ENCODE data around the gene KRT12. TPM values are rescaled to one million over a fixed set of nuclear protein-coding genes. Genes with fewer than 3 reads are reported as not detected.
"Not testable (repeated sequence)": the region's sequence is repeated elsewhere in the genome, so short reads cannot be mapped to it uniquely, and the experiment has no call there.

KRT12 gene
- total RNA-seq, 1 experiment from 2014 or later: 0.33 TPM

DNA sequence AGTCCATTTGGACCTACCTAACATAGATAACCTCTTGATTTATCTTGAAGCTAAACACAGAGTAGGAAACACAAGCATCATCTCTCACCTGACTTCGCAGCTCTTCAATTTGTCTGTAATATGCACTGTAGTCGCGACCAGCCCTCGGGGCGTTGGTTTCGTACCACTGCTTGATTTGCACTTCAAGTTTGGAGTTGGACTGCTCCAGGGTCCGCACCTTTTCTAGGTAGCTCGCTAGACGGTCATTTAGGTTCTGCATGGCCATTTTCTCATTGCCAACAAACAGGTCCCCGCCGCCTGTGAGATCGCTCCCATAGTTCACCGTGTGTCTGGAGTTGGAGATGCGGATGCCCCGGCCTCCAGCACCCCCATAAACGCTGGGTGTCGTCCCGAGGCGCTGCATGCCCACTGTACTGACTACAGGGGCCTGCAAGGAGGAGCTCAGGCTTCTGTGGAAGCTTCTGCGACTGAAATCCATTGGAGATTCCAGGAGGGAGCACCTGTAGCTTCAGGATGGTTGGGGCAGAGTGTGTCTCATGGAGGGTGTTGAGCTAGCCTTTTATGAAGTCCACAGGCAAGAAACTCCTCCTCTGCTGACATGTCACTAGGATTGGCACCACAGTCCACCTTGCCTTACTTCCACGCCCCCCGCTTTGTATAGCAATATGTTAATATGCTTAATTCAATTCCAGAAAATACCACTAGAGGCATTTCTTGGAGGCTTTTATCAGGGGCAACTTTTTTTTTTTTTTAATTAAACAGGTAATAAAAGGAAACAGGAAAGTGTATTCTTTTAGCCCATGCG, 17.9 kb upstream of the KRT12 start, which contains the start of gene KRT20:
Gene KRT20, minus strand, starts transcription at position 535 of the 805 bp plus-strand sequence. Its CDS starts 57 bp downstream, at position 478.
- peak; percentile 96 for DNase-seq (ENCODE audit: low spot score)

DNA sequence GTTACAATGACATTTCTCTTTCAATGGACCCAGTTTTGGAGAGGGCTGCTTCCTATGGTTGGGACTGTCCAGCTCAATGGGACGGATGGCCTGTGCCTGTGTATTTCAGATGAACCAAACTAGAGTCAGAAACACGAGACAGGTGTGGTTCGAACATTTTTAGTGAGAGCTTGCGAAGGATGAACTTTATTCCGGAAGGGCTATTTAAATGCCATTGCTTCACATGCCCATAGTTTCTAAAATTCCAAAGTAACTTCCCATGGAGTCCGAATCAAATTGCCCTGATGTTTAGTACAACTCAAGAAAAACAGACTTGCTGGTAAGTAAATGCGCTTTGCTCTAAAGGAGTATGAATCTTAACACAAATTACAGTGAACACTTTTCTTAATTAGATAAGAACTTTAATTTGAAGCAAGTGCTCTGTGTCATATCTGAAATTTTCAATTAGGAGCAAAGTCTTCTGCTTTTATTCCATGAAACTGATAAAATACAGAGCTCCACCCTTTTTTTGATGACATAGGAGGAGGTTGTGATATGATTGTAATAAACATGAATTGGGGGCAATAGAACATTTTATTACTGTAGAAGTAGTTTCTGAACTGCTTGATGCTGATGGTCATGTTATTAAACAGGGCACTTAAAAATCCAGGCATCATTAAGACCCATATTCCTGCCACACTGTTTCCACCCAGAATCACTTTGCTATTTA, 16.8 kb upstream of the KRT12 start:
- DNase-seq (ENCODE audit: low spot score): no peak

DNA sequence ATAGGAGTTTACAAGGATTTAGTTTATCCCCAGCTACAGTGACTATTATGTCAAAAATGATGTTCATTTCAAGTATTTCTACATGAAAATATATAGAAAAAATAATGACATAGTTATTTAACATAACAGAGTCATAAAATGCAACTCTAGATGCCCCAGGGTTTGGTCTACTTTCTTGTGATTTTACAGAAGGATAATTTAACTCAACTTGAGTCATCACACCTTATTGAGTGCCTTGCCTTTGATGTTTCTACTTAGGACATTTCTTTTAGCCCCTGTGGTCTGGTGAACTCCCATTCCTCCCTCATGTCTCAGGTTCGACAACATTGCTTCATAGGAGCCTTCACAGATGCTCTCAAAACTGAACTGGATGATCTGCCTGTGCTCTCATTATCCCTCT, 16.0 kb upstream of the KRT12 start:
- no peak for DNase-seq (ENCODE audit: low spot score)

DNA sequence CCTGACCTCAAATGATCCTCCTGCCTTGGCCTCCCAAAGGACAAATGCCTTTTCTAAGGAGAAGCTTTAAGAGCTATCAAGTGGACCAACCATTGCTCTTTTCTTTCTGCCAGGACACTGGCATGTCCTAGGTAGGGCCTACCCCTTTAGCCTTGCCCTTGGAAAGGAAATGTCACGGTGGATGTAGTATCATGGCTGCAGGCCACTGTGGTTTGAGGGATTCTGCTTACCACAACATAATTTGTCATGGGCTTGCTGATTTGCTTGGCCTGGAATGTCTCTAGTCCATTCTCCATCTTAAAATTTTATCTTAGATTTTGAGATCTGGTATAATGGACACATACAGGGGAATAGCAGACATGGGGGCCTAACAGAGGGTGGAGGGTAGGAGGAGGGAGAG, 12.0 kb upstream of the KRT12 start:
- no peak for DNase-seq (ENCODE audit: low spot score)

DNA sequence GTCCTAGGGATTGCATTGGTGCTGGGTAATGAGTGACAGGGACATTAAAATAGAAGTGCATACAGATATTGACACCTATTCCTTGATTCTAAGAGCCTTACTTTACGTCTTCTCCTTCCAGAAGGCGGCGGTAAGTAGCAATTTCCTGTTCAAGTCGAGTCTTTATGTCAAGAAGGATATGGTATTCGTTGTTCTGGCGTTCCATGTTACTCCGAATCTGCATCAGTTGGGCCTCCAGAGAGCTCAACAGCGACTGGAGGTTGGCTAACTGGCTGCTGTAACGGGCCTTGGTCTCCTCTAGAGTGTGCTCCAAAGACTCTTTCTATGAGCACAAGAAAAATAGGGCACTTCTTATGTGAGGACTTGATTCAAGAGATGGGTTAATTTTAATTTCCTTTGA, 11.0 kb upstream of the KRT12 start:
- DNase-seq (ENCODE audit: low spot score): no peak

DNA sequence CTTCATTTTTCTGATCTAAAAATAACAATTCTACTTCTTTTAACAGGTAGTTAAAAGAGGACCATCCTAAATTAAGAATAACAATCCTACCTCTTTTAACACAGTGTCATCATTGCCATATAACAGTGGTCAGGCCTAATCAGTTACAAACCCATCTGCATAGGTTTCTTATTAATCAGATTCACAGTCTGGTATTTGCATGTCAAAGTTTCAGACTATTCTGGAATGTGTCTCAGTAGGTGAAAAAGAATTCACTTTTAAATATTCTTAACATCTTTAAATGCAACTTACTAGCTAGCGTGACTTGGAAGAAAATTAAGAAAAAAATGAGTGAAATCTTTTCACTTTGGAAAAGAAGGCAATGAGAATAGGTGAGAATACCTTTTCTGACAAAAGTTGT, 6.8 kb upstream of the KRT12 start:
- DNase-seq (ENCODE audit: low spot score): no peak

DNA sequence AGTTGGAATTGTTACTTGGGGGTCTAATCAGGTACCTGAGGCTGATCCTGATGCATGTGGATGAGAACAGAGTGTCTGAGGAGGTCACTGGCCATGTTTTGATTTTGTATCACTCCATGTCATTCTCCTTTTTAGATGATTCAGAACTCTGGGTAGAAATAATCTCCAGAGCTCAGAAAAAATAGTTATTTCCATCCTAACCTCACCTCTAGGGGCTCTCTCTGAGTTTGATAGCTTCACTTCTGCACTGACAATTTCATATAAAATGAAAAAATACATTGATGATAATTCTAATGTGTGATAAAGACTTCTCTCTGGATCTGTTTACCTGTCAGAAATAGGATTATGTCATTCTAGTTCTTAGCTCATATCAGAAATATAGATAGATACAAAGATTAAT, 6.2 kb upstream of the KRT12 start:
- no peak for DNase-seq (ENCODE audit: low spot score)

DNA sequence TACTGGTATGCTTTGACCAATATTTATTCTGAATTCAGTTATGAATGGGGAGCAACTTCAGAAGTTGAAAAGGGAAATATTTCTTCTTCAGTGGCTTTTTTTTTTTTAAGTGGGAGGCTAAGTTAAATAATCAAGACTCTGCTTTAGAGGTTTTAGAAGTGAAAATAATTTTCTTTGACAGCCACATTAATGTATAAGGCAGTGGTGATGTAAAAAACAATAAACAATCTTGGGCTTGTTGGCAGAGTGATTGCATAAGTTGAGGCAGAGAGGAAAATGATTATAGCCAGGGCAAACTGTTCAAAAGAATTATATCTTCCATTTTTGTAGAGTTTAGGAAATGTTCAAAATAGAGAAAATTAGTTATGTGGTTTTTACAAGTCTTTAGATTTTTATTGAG, 5.4 kb upstream of the KRT12 start:
- no peak for DNase-seq (ENCODE audit: low spot score)

DNA sequence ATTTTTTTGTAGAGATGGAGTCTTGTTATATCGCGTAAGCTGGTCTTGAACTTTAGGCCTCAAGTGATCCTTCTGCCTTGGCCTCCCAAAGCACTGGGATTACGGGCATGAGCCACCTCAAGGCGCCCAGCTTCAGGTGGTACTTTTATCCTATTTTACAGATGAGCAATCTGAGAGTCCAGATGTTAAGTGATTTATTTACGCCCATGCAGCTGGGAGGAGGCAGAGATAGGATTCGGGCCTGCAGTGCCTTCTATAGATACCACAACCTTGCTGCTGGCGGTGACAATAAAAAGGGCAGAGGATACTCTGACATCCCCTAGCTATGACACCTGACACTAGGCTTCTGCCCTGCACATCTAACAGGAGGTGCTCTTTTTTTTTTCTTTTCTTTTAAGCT, 4.3 kb upstream of the KRT12 start:
- no peak for DNase-seq (ENCODE audit: low spot score)

DNA sequence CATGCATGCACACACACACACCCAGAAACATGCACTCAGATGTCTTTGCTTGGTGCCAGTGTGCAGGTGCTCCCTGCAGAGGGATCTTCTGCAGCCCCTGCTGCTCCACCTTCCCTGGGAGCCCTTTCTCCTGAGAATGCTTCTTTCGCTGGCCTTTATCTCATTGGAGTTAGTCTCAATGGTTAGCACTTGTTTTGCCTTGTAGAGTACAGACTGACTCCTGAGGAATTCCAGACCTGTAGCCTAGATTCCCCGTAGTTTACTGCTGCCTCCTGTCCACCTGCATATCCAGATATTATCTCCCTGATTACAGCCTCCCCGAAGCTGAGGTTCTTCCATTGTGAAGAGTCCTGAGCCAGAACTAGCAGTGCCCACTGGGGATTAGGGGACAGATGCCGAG, 3.1 kb upstream of the KRT12 start:
- DNase-seq (ENCODE audit: low spot score): no peak

DNA sequence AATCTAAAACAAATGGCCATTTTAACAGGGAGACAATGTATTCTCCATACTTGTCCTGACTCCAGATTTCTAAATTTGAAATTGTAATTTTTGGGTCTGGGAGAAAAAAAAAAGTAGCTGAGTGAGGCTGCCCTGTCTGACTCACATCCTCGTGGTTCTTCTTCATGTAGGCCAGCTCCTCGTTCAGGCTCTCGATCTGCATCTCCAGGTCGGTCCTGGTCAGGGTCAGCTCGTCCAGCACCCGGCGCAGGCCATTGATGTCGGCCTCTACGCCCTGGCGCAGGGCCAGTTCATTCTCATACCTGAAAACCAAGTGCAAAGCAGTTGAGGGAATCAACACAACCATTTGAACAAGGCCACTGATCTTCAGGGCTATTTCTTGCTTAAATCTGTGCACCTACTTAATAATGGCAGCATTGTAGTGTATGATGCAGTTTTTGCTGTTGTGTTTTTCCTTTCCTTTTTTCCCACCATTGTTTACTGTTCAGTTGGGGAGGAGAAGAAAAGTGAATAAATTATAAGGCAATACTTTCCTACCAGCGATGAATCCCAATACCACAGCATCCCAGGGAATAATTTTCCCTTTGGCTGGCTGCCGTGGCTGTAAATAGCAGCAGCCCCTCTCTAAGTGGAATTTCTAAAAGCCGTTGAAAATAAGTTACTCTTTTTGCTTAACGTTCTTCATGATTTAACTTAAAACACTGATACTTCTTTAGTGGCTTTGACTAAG, 2.2 kb downstream of the KRT12 start:
- no peak for DNase-seq (ENCODE audit: low spot score)

DNA sequence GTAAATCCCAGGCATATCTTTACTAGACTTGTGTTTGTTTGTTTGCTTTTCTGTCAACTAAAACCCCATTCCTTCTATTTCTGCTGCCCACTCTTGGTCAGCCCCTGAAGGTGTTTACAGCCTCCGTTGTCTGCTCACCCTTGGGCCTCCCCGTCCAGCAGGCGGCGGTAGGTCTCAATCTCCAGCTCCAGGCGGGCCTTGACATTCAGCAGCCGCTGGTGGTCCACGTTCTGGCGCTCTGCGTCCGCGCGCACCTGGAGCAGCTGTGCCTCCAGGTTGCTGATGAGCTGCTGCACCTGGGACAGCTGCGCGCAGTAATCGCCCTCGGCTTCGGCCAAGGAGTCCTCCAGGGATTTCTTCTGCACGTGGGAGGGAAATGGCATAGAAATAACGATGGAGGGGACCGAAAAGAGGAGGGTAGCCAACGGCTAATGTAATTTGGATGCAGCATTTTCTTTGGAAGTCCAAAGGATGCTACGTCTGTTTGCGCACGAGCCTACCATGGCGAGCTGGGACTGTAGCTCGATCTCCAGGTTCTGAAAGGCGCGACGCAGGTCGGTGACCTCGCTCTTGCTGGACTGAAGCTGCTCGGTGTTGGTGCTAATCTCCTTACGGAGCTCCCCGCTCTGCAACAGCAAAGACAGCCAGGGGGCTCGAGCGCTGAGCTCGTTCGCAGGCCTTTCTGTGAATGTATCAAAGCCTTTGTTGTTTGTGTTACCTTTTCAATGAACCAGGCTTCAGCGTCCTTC, 3.9 kb downstream of the KRT12 start:
- DNase-seq (ENCODE audit: low spot score): no peak

DNA sequence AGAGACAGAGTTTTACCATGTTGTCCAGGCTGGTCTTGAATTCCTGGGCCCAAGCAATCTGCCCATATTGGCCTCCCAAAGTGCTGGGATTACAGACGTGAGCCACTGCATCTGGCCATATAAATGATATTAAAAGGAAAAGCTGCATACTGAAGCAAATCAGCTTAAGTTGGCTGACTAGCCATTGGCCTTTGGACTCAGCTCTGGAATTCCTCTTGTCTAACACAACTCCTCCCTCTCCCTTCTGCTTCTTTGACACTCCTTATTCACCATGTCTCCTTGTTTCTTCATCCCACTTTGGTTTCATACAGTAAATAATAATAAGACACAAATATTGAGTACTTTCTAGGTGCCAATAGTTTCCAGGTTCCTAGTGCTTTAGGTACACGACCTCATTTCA, 7.5 kb downstream of the KRT12 start:
- peak; percentile 50 for DNase-seq (ENCODE audit: low spot score)

DNA sequence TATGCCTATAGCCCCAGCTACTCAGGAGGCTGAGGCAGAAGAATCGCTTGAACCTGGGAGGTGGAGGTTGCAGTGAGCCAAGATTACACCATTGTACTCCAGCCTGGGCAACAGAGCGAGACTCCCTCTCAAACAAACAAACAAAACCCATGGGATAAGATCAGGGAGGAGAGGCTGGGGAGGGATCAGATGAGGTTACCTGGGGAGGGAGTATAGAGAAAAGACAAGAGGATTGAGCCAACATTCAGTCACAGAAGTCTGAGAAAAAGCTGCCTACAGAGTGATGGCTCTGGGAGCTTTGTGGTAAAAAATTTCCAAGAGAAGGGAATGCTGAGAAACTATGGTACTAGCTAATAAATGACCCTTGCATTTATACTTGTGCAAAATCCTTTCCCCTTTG, 8.4 kb downstream of the KRT12 start:
- DNase-seq (ENCODE audit: low spot score): not testable (repeated sequence)

DNA sequence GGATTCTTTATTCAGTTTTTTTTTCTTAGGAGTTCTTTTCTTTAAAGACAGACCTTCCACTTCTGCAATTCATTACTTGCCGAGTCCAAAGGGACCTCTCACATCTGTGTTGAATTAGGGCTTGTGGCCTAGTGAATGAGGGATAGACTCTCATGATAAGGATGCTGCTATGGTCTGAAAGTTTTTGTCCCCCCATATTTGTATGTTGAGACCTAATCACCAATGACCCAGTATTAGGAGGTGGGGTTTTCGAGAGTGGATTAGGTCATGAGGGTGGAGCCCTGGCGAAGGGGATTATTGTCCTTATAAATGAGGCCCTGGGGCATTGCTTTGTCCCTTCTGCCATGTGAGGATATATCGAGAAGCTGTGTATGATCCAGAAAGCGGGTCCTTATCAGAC, 9.5 kb downstream of the KRT12 start:
- no peak for DNase-seq (ENCODE audit: low spot score)

DNA sequence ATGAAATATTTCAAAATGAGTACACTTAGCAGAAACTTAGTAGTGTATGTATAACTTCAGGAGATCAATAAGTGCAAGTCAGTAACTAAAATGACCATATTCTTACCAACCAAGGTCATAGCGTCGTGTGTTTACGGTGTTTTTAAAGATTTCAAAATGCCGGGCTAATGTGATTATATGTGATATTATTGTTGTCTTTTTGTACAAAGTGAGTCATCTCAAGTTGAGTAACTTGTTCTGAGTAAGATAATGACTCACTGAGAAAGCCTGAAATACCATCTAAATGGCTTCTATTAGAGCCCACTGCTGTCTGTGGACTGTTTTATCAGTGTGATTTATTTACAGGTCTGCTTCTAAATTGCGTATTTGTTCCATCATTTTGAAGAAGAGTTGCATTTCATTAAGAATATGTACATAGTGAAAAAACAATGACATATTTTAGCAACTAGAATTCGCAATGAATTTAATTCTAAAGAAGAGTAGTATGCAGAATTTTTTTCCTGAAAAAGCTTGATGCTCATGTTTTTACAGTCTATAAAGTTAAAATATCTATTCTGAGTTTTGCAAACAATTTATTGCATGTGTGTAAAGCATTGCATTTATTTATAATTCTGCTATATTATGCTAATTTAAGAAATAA, 12.7 kb downstream of the KRT12 start:
- peak; percentile 59 for DNase-seq (ENCODE audit: low spot score)

DNA sequence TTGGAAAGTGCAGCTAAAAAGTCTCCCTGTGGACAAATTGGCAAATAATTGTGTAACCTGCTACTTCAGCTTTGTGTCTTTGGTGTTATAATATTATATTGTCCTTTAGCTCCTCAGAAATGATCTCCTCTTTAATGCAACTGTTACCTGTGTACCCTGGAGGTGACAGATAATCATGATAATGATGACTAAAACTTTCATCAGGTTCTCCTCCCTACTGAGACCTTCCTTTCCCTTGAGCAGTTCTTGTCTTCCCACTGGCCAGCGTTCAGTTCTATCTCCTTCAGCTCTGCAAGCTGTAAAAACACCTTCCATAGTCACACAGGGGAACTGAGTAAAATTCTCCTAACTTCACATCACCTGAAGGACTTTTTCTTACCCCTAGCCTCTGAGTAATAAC, 14.7 kb downstream of the KRT12 start:
- DNase-seq (ENCODE audit: low spot score): no peak

DNA sequence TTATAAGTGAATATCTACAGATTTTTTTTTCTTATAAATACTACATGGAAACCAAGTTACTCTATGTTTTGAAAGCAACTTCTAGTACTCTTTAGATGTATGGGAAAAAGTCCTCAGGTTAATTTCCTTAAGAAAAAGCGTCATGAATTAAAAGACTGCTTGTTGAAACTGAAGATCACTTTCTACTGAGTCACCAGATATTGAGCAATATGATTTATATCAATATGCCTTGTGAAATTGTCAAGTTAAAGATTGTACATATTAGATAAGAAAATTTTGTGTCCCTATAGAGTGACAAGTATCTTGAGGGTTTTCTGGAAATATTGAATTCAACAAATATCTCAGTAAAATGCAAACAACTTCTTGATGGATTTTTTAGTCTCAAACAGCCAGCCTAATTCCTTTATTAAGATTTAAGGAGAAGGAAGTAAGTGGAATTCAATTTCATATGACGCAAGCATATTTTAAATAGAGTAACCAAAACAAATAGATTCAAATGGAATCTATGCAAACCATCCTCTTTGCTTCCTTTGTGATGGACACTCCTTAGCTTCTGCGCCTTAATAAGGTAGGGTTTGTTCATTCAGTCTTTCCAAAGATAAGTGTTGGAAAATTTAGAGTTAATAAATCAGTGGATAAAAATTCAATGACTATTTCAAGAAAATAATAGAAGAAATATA, 16.6 kb downstream of the KRT12 start:
- DNase-seq (ENCODE audit: low spot score): peak; percentile 41

DNA sequence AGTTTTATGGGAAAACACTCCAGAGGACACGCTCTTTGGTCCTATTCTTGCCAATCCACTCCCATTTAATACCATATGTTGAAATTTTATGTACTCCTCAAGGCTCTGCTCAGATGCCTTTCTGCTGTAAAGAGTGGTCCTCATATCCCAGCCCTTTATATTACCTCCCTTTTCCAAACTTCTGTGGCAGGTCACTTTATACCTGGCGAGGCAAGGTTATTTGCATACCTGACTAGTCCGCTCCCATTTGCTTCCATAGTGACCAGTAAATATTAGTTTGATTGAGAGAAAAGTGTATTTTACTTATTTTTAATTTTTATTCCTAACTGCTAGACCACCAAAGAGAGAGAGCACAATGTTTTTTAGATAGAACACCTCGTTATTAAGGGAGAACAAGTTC, 17.3 kb downstream of the KRT12 start:
- no peak for DNase-seq (ENCODE audit: low spot score)

DNA sequence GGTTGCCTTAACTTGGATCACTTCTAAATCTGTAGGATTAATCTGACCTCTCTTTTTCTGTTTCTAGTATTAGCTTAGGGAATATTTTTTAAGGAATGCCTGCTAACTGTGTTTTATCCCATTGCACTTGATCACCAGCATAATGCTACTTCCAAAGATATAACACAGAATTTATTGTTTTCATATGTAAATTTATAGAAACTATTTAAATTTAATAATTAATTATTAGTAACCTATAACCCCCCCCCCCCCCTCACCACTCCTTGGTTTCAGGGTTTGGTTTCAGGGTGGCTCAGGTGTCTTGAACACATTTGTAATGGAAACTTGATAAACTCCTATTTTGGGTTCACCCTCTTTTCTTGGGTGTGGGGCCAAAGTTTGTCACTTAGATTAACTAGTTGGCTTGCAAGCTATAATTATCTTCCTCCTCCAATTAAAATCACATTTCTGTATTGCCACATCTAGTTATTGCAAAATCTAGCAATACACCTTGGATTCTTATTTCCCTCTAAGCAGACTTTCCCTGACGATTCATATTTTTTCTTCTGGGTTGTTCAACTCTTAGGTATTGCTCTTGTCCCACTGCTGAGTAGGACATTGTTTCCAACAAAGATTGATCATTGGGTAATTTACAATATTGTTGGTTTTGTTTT, 18.3 kb downstream of the KRT12 start:
- no peak for DNase-seq (ENCODE audit: low spot score)

Measured in HT-29 (cell line).